AG10803 (cell line): ENCODE measurements around the gene CTNNA1.
"Not testable (repeated sequence)": the region's sequence is repeated elsewhere in the genome, so short reads cannot be mapped to it uniquely, and the experiment has no call there.

ENCODE experiments used
- DNase-seq: peaks from one replicate; pipeline ENCODE4 v3.0.0; 2010; ENCODE audit warnings: low read depth
- H3K4me3 ChIP-seq: 2 replicates; pipeline ENCODE4 v1.5.1; 2011; ENCODE audit warnings: mild to moderate bottlenecking, low read length, control low read depth
- CTCF ChIP-seq: conservative IDR thresholded peaks from 2 replicates; pipeline ENCODE4 v1.5.1; 2011; ENCODE audit warnings: mild to moderate bottlenecking, low read length, control low read depth, inconsistent platforms

The CTNNA1 gene

GRCh38 chr5:138910546-138911185, 157.4 kb downstream of the CTNNA1 start:
- no peak overlapping the region for H3K4me3 ChIP-seq
- TF ChIP-seq CTCF, result no peak
- DNase-seq, result no peak

- DNase-seq, result peak; percentile 54
- no peak overlapping the region for H3K4me3 ChIP-seq
- no peak for TF ChIP-seq CTCF
These were observed 158.2 kb downstream of the CTNNA1 start for GRCh38 chr5:138911441-138911840.

- no peak overlapping the region for H3K4me3 ChIP-seq
- no peak for TF ChIP-seq CTCF
- no peak for DNase-seq
These were observed 158.9 kb downstream of the CTNNA1 start for GRCh38 chr5:138912093-138912492.

GRCh38 chr5:138913773-138914172, 160.5 kb downstream of the CTNNA1 start:
- no peak for DNase-seq
- no peak overlapping the region for H3K4me3 ChIP-seq
- TF ChIP-seq CTCF, result no peak

GRCh38 chr5:138914338-138914737, 161.1 kb downstream of the CTNNA1 start:
- DNase-seq, result no peak
- H3K4me3 ChIP-seq, result no peak overlapping the region
- no peak for TF ChIP-seq CTCF

- no peak overlapping the region for H3K4me3 ChIP-seq
- no peak for DNase-seq
- no peak for TF ChIP-seq CTCF
These were observed 165.5 kb downstream of the CTNNA1 start for GRCh38 chr5:138918686-138919085.

GRCh38 chr5:138920181-138920580, 167.0 kb downstream of the CTNNA1 start:
- TF ChIP-seq CTCF, result no peak
- no peak for DNase-seq
- H3K4me3 ChIP-seq, result no peak overlapping the region

GRCh38 chr5:138921362-138921761, 168.1 kb downstream of the CTNNA1 start:
- H3K4me3 ChIP-seq, DNase-seq: not testable (repeated sequence)
